Measurements from ENCODE around the gene MMD2. TPM values are rescaled to one million over a fixed set of nuclear protein-coding genes. Genes with fewer than 3 reads are reported as not detected.

The MMD2 gene
- total RNA-seq, 1 experiment from 2014 or later, result not detected

GRCh38 chr7:4957847-4958476 lies 1.0 kb downstream of the MMD2 start:
- TF ChIP-seq ATF3 (CRISPR knock-in tag; conservative IDR thresholded peaks at IDR 0.05), result no peak
- no peak for TF ChIP-seq E2F5 (CRISPR knock-in tag; IDR thresholded peaks at IDR 0.05)
- no peak for TF ChIP-seq IRF1 (CRISPR knock-in tag; IDR thresholded peaks at IDR 0.05)
- TF ChIP-seq CREM (CRISPR knock-in tag; IDR thresholded peaks at IDR 0.05), result no peak
- no peak for TF ChIP-seq ZBTB21 (CRISPR knock-in tag; IDR thresholded peaks at IDR 0.05; ENCODE audit: borderline replicate concordance)
- no peak for TF ChIP-seq MLX (CRISPR knock-in tag; IDR thresholded peaks at IDR 0.05)
- TF ChIP-seq SP1 (CRISPR knock-in tag; conservative IDR thresholded peaks at IDR 0.05), result no peak
- TF ChIP-seq STAT6 (CRISPR knock-in tag; conservative IDR thresholded peaks at IDR 0.05; ENCODE audit: low read depth), result no peak
- no peak for TF ChIP-seq JUN (CRISPR knock-in tag; IDR thresholded peaks at IDR 0.05)
- TF ChIP-seq GRHL2 (CRISPR knock-in tag; IDR thresholded peaks at IDR 0.05; ENCODE audit: insufficient replicate concordance, severe bottlenecking), result no peak
- TF ChIP-seq ZNF138 (CRISPR knock-in tag; conservative IDR thresholded peaks at IDR 0.05), result no peak
- no peak for TF ChIP-seq ZBTB43 (CRISPR knock-in tag; IDR thresholded peaks at IDR 0.05)
- no peak for TF ChIP-seq RELA (CRISPR knock-in tag; IDR thresholded peaks at IDR 0.05; ENCODE audit: borderline replicate concordance)
- TF ChIP-seq ATF2 (CRISPR knock-in tag; IDR thresholded peaks at IDR 0.05; ENCODE audit: borderline replicate concordance, low read depth), result no peak
- TF ChIP-seq ATF1 (CRISPR knock-in tag; IDR thresholded peaks at IDR 0.05), result no peak
- no peak for TF ChIP-seq NR2C2 (CRISPR knock-in tag; IDR thresholded peaks at IDR 0.05)
- no peak for TF ChIP-seq ZMAT4 (CRISPR knock-in tag; IDR thresholded peaks at IDR 0.05)
- TF ChIP-seq ZNF281 (CRISPR knock-in tag; IDR thresholded peaks at IDR 0.05), result no peak
- peaks cover 6% of the 10 kb centered on the region; the same call in 1 of the 2 replicates for H3K9me3 Mint-ChIP-seq
- peak overlapping the region; percentile 85 for H3K4me3 Mint-ChIP-seq
- H3K27ac Mint-ChIP-seq, result no peak overlapping the region
- ChIA-PET POLR2A (no interaction called here), CTCF (interaction anchor here (0.7 to 3.8 kb wide), 4 partner anchors 16 to 165 kb away, joined by 3 to 25 read pairs (median 9); partner anchors contain the start of gene RADIL)
- no peaks in the 10 kb centered on the region for H3K36me3 Mint-ChIP-seq
- ATAC-seq (peak; percentile 27; the same call in 1 of the 2 replicates), DNase-seq (ENCODE audit: low spot score) (no peak)
- peaks cover 4% of the 10 kb centered on the region for H3K4me1 Mint-ChIP-seq
- H3K27me3 Mint-ChIP-seq (ENCODE audit: low read depth), result peaks cover 39% of the 10 kb centered on the region

Measured in WTC11 (cell line).